DND-41 (cell line): ENCODE data around the gene BRF1.

Experiments used
- CTCF ChIP-seq: IDR thresholded peaks from 2 replicates; pipeline ENCODE4 v1.5.1; 2012; ENCODE audit warnings: borderline replicate concordance, low read length, moderate library complexity, mild to moderate bottlenecking; ENCODE audit not compliant: poor library complexity, severe bottlenecking; ENCODE audit errors: extremely low read depth
- EZH2 ChIP-seq: IDR thresholded peaks from 3 replicates; pipeline ENCODE4 v1.6.1; 2012; ENCODE audit warnings: borderline replicate concordance, low read depth, mild to moderate bottlenecking, moderate library complexity, low read length, inconsistent platforms; ENCODE audit not compliant: severe bottlenecking

DNA sequence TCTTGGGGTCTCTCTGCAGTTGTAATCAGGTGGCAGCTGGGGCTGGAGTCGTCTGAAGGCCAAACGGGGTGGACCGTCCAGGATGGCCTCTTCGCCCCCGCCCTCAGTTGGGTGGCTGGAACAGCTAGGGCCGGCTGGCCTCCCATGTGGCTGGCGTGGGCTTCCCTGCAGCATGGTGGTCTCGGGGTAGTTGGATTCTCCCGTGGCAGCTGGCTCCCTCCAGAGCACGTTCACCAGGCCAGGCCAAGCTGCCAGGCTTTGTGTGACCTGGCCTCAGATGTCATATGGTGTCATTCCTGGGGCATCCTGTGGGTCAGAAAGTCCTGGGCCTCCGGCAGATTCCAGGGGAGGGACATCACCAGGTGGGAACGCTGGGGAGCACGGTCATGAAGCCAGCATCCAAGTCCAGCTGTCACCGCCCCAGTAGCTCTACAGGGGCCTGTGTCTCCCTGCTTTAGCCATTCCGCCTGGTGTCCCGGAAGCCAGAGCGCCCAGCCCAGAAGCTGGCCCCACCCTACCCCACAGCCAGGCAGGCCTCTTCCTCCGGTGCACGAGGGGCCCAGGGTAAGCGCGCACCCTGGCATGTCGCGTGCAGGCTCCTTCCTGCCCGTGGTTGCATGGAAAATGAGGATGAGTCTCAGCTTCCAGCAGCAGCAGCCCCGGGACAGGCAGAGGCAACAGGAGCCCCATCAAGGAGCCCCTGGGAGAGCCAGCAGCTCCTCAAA is 118.3 kb downstream of the BRF1 start:
- TF ChIP-seq CTCF, result no peak
- no peak for TF ChIP-seq EZH2
